Coronary artery (tissue), 2 donors: ENCODE data around the gene CIC.

ENCODE experiments used
- DNase-seq: peaks from one replicate; pipeline ENCODE4 v3.0.0-alpha.2; 2017; ENCODE audit warnings: low spot score
- H3K27ac ChIP-seq, 2 donors: fragments of 200-600 bp; sonication (generic); one replicate each; pipeline ENCODE4 v1.5.1; 2016 to 2019
- H3K4me3 ChIP-seq: fragments of 200-600 bp; sonication (generic); 2 replicates; pipeline ENCODE4 v1.5.1; 2016; ENCODE audit warnings: mild to moderate bottlenecking, moderate library complexity
- TF ChIP-seq, protein P1 (sequence below): fragments of 200-600 bp; sonication (generic); IDR thresholded peaks from one replicate; pipeline ENCODE4 v1.5.1; 2019; ENCODE audit warnings: antibody characterized with exemption

CIC gene

GRCh38 chr19:42281146-42281826 is 12.2 kb downstream of the CIC start:
- Histone ChIP-seq H3K4me3 (peak overlapping the region; percentile 97), H3K27ac (peak overlapping the region; percentile 98 to 100)
- TF ChIP-seq, protein P1, sequence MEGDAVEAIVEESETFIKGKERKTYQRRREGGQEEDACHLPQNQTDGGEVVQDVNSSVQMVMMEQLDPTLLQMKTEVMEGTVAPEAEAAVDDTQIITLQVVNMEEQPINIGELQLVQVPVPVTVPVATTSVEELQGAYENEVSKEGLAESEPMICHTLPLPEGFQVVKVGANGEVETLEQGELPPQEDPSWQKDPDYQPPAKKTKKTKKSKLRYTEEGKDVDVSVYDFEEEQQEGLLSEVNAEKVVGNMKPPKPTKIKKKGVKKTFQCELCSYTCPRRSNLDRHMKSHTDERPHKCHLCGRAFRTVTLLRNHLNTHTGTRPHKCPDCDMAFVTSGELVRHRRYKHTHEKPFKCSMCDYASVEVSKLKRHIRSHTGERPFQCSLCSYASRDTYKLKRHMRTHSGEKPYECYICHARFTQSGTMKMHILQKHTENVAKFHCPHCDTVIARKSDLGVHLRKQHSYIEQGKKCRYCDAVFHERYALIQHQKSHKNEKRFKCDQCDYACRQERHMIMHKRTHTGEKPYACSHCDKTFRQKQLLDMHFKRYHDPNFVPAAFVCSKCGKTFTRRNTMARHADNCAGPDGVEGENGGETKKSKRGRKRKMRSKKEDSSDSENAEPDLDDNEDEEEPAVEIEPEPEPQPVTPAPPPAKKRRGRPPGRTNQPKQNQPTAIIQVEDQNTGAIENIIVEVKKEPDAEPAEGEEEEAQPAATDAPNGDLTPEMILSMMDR: no peak
- DNase-seq: peak; percentile 87

GRCh38 chr19:42281827-42282762 is 13.0 kb downstream of the CIC start:
- peak overlapping the region; percentile 97 for H3K4me3 ChIP-seq
- DNase-seq: peak; percentile 73

GRCh38 chr19:42282819-42283187 is 13.8 kb downstream of the CIC start:
- peak; percentile 75 for DNase-seq
- Histone ChIP-seq H3K27ac (peak overlapping the region; percentile 98 to 100), H3K4me3 (peak overlapping the region; percentile 93)
- TF ChIP-seq, protein P1: no peak

More at GRCh38 chr19:42281827-42282762, 13.0 kb downstream of the CIC start:
- peak overlapping the region; percentile 98 to 100 for H3K27ac ChIP-seq
- TF ChIP-seq, protein P1: no peak

DNA sequence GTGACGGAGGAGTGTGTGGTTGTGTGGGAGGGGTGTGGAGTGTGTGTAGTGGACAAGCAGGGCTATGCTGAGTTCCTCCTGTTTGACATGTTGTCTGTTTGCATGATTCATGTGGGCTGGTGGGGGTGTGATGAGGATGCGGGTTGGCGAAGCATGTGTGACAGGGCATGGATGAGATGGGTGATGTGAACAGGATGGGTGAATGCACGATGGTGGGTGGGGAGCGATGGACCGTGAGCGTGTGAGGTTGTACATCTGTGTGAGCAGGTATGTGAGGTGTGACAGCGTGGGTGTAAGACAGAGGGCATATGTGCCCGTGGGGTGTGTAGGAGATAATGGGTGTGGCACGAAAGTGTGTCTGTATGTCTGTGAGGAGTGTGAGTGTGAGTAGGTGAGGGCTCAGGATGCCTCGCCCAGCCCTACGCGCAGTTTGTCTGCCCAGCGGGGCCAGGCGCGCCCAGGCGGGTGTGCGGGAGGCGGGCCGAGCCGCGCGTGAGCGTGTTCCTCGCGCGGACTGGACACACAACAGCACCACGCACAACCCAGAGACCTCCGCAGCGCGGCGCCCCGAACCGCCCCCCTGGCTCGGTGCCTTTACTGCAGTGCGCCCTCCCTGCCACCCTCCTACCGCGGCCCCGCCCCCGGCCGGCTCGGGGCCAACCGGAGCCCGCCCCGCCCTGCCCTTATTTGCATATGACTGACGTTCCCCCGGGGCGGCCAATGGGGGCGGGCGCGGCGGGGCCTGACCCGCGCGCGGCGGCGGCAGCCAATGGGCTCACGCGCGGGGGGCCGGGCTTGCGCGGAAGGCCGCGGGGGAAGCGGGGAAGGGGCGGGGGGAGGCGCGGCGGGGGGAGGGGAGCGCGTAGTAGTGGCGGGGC is 14.4 kb downstream of the CIC start:
- H3K4me3 ChIP-seq: peak overlapping the region; percentile 93
- TF ChIP-seq, protein P1: no peak
- H3K27ac ChIP-seq: peak overlapping the region; percentile 98 to 100
- DNase-seq: peak; percentile 97

DNA sequence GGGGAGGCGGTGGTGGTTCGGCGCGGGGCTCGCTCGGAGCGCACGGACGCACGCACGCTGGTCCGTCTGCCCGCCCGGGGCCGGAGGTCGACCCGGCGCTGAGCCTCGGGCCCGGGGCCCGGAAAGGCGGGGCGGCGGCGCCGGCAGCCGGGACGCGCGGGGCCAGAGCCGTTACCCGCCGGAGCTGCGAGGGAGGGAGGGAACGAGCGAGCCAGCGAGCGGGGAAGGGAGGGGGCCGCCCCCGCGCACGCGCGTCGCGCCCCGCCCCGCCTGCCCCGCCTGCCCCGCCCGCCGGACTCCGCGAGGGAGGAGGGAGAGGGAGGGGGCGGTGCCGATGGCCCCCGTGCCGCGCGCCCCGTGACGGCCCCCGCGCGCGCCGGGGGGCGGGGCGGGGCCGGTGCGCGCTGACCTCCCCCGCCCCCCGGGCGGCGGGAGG is 15.0 kb downstream of the CIC start:
- peak; percentile 90 for DNase-seq
- Histone ChIP-seq H3K4me3 (peak overlapping the region; percentile 93), H3K27ac (peak overlapping the region; percentile 98 to 100)
- TF ChIP-seq, protein P1: no peak

- Histone ChIP-seq H3K27ac (peak overlapping the region; percentile 70 to 100), H3K4me3 (peak overlapping the region; percentile 93)
- DNase-seq: peak; percentile 82
- TF ChIP-seq, protein P1: no peak
Measured at GRCh38 chr19:42284591-42285341, 15.7 kb downstream of the CIC start.
